MM.1S (cell line): ENCODE results near the gene KLHL3.

Experiments
- DNase-seq: peaks from one replicate; pipeline ENCODE4 v3.0.0-alpha.2; 2015
- H2AFZ ChIP-seq: fragments of 300-600 bp; sonication (generic); 2 replicates; pipeline ENCODE4 v1.6.0; 2016; ENCODE audit warnings: antibody characterized with exemption, low read length
- H3F3A ChIP-seq: fragments of 300-600 bp; sonication (generic); 2 replicates; pipeline ENCODE4 v1.6.1; 2016; ENCODE audit warnings: mild to moderate bottlenecking, antibody characterized with exemption, low read length, moderate library complexity, mixed read lengths; ENCODE audit not compliant: insufficient read depth
- H3K27ac ChIP-seq: fragments of 300-600 bp; sonication (generic); 2 replicates; pipeline ENCODE4 v1.5.1; 2016; ENCODE audit warnings: mild to moderate bottlenecking, low read length
- H3K27me3 ChIP-seq: fragments of 300-600 bp; sonication (generic); replicated peaks from 2 replicates; pipeline ENCODE4 v1.6.0; 2016; ENCODE audit warnings: low read length; ENCODE audit not compliant: insufficient read depth
- H3K36me3 ChIP-seq: fragments of 300-600 bp; sonication (generic); replicated peaks from 2 replicates; pipeline ENCODE4 v1.6.1; 2016; ENCODE audit warnings: mild to moderate bottlenecking, low read length, mixed read lengths; ENCODE audit not compliant: insufficient read depth
- H3K4me1 ChIP-seq: fragments of 300-600 bp; sonication (generic); 2 replicates; pipeline ENCODE4 v1.6.1; 2016; ENCODE audit warnings: low read length, mixed read lengths
- H3K4me2 ChIP-seq: fragments of 300-600 bp; sonication (generic); 2 replicates; pipeline ENCODE4 v1.6.0; 2016; ENCODE audit warnings: low read depth, low read length
- H3K4me3 ChIP-seq: fragments of 300-600 bp; sonication (generic); 2 replicates; pipeline ENCODE4 v1.5.1; 2016; ENCODE audit warnings: low read length, mixed read lengths
- H3K79me2 ChIP-seq: fragments of 300-600 bp; sonication (generic); 2 replicates; pipeline ENCODE4 v1.6.1; 2016; ENCODE audit warnings: mixed run types, low read length, mixed read lengths
- H3K9ac ChIP-seq: fragments of 300-600 bp; sonication (generic); 2 replicates; pipeline ENCODE4 v1.6.1; 2016; ENCODE audit warnings: low read length, mixed read lengths
- H3K9me2 ChIP-seq: fragments of 300-600 bp; sonication (generic); replicated peaks from 2 replicates; pipeline ENCODE4 v1.6.1; 2016; ENCODE audit warnings: mild to moderate bottlenecking, low read length, mixed read lengths; ENCODE audit not compliant: insufficient read depth
- H3K9me3 ChIP-seq: fragments of 300-600 bp; sonication (generic); replicated peaks from 2 replicates; pipeline ENCODE4 v1.6.1; 2016; ENCODE audit warnings: mild to moderate bottlenecking, low read length, mixed read lengths; ENCODE audit not compliant: insufficient read depth
- H4K20me1 ChIP-seq: fragments of 300-600 bp; sonication (generic); 2 replicates; pipeline ENCODE4 v1.6.1; 2016; ENCODE audit warnings: mild to moderate bottlenecking, low read length, moderate library complexity, mixed read lengths; ENCODE audit not compliant: insufficient read depth
- CTCF ChIP-seq: fragments of 300-600 bp; sonication (generic); IDR thresholded peaks from 2 replicates; pipeline ENCODE4 v1.5.1; 2016; ENCODE audit warnings: antibody characterized with exemption, low read length, mixed read lengths
- EZH2 ChIP-seq: fragments of 300-600 bp; sonication (generic); optimal IDR thresholded peaks from 2 replicates; pipeline ENCODE3; 2017; ENCODE audit warnings: low read depth, mild to moderate bottlenecking, antibody characterized with exemption, low read length, mixed read lengths
- EZH2phosphoT487 ChIP-seq: fragments of 300-600 bp; sonication (generic); IDR thresholded peaks from 2 replicates; pipeline ENCODE4 v1.6.1; 2018; ENCODE audit warnings: antibody characterized with exemption, low read length

The KLHL3 gene

DNA sequence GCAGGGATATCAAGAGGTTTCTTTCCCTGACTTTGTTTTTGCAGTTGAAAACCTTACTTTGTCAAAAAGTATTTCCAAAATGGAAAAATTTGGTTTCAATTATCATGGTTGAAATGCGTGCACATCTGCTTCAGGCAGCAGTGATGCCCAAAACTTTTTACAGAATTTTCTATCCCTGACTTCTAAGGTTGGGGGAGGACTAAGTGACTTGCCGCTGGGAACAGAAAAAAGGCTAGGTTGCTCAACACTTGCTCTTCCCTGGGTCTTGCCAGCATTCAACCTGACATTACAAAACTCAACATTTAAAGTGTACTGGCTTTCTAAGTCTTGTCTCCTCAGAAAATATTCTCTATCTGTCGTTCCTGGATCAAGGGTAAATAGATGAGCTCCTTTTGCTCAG lies 4.7 kb downstream of the KLHL3 start:
- Histone ChIP-seq H3K4me2 (no peak overlapping the region), H3K27ac (no peak overlapping the region), H2AFZ (no peak overlapping the region), H4K20me1 (no peaks in the 10 kb centered on the region), H3K9me3 (no peaks in the 10 kb centered on the region), H3K4me1 (peaks cover 16% of the 10 kb centered on the region), H3K79me2 (0 out of 2 replicates have a peak, but pooled peaks cover 7% of the 10 kb centered on the region), H3K9me2 (no peaks in the 10 kb centered on the region), H3K9ac (no peak overlapping the region), H3F3A (peaks cover 15% of the 10 kb centered on the region), H3K4me3 (no peak overlapping the region), H3K27me3 (no peaks in the 10 kb centered on the region), H3K36me3 (no peaks in the 10 kb centered on the region)
- no peak for DNase-seq
- TF ChIP-seq EZH2phosphoT487 (no peak), CTCF (no peak), EZH2 (no peak)

GRCh38 chr5:137730336-137730735 lies 5.6 kb downstream of the KLHL3 start:
- no peaks in the 10 kb centered on the region for H3K36me3 ChIP-seq
- H4K20me1 ChIP-seq = no peaks in the 10 kb centered on the region
- no peak overlapping the region for H3K4me3 ChIP-seq
- H3K9me2 ChIP-seq = no peaks in the 10 kb centered on the region
- no peak overlapping the region for H2AFZ ChIP-seq
- no peak overlapping the region for H3K27ac ChIP-seq
- TF ChIP-seq CTCF = no peak
- no peak for TF ChIP-seq EZH2phosphoT487
- TF ChIP-seq EZH2 = no peak
- DNase-seq = no peak
- H3K9ac ChIP-seq = no peak overlapping the region
- peaks cover 7% of the 10 kb centered on the region for H3F3A ChIP-seq
- H3K27me3 ChIP-seq = no peaks in the 10 kb centered on the region
- 0 out of 2 replicates have a peak, but pooled peaks cover 7% of the 10 kb centered on the region for H3K79me2 ChIP-seq
- no peak overlapping the region for H3K4me2 ChIP-seq
- peaks cover 14% of the 10 kb centered on the region for H3K4me1 ChIP-seq
- H3K9me3 ChIP-seq = no peaks in the 10 kb centered on the region

- Histone ChIP-seq H3K9me3 (no peaks in the 10 kb centered on the region), H3K79me2 (no peaks in the 10 kb centered on the region), H3K27ac (no peak overlapping the region), H3K36me3 (no peaks in the 10 kb centered on the region), H2AFZ (no peak overlapping the region), H3K4me3 (no peak overlapping the region), H3K9ac (no peak overlapping the region), H3F3A (no peaks in the 10 kb centered on the region), H3K27me3 (no peaks in the 10 kb centered on the region), H4K20me1 (no peaks in the 10 kb centered on the region), H3K9me2 (no peaks in the 10 kb centered on the region), H3K4me2 (no peak overlapping the region), H3K4me1 (no peaks in the 10 kb centered on the region)
- no peak for DNase-seq
- TF ChIP-seq EZH2phosphoT487 (no peak), EZH2 (no peak), CTCF (no peak)
Measured at GRCh38 chr5:137728048-137728447, 7.8 kb downstream of the KLHL3 start.
